Peyer's patch (tissue), 4 donors: ENCODE measurements around the gene MC2R. TPM values are rescaled to one million over a fixed set of nuclear protein-coding genes. Genes with fewer than 3 reads are reported as not detected.

ENCODE experiments used
- DNase-seq, 3 donors: peaks; one replicate each; pipeline ENCODE4 v3.0.0-alpha.2; 2017 to 2019
- H3K27ac ChIP-seq, 4 donors: fragments of 200-600 bp; sonication (generic); one replicate each; pipeline ENCODE4 v1.5.1; 2016 to 2019
- H3K27me3 ChIP-seq, 2 donors: fragments of 200-600 bp; sonication (generic); one replicate each; pipeline ENCODE4 v1.5.1; 2019
- H3K36me3 ChIP-seq, 3 donors: fragments of 200-600 bp; sonication (generic); one replicate each; pipeline ENCODE4 v1.5.1; 2016 to 2019
- H3K4me1 ChIP-seq, 4 donors: fragments of 200-600 bp; sonication (generic); one replicate each; pipeline ENCODE4 v1.5.1; 2016 to 2019
- H3K4me3 ChIP-seq, 4 donors: fragments of 200-600 bp; sonication (generic); 1 replicate in 3 of 4; 2 replicates in 1 of 4; pipeline ENCODE4 v1.5.1; 2016 to 2019; ENCODE audit warnings: mild to moderate bottlenecking in 1 of 4
- H3K9me3 ChIP-seq, 4 donors: fragments of 200-600 bp; sonication (generic); one replicate each; pipeline ENCODE4 v1.5.1; 2016 to 2019; ENCODE audit warnings: mild to moderate bottlenecking in 1 of 4
- CTCF ChIP-seq, 6 experiments: fragments of 450-650 bp in 4 of 6; fragments of 200-600 bp in 2 of 6; sonication (generic) in 1 of 6; IDR thresholded peaks; one replicate each; pipeline ENCODE4 v1.5.1; 2017 to 2019; ENCODE audit warnings: antibody characterized with exemption in 6 of 6, mild to moderate bottlenecking in 3 of 6, moderate library complexity in 1 of 6
- POLR2A ChIP-seq, 2 donors: fragments of 450-650 bp; IDR thresholded peaks; one replicate each; pipeline ENCODE4 v1.5.1; 2017; ENCODE audit warnings: antibody characterized with exemption in 2 of 2, mild to moderate bottlenecking in 2 of 2, moderate library complexity in 2 of 2
- total RNA-seq, 4 donors: library from RNA; depleted of rRNA; stranded (reverse); fragments of >200 nt; gene quantifications; one replicate each; pipeline ENCODE4 v1.1.0, GENCODE V29; 2016

The MC2R gene
- total RNA-seq, 4 donors from 2014 or later = not detected

- Histone ChIP-seq H3K4me1 (no peaks in the 10 kb centered on the region), H3K9me3 (no peaks in the 10 kb centered on the region), H3K27ac (no peak overlapping the region), H3K27me3 (no peaks in the 10 kb centered on the region), H3K36me3 (no peaks in the 10 kb centered on the region), H3K4me3 (no peak overlapping the region)
- no peak for DNase-seq
- TF ChIP-seq CTCF (IDR thresholded peaks at IDR 0.05) (no peak), POLR2A (IDR thresholded peaks at IDR 0.05) (no peak)
Measured at GRCh38 chr18:13932285-13933025, 17.1 kb upstream of the MC2R start.

- no peak overlapping the region for H3K4me3 ChIP-seq
- H3K36me3 ChIP-seq = no peaks in the 10 kb centered on the region
- no peaks in the 10 kb centered on the region for H3K27me3 ChIP-seq
- H3K27ac ChIP-seq = no peak overlapping the region
- no peaks in the 10 kb centered on the region for H3K4me1 ChIP-seq
- TF ChIP-seq CTCF (IDR thresholded peaks at IDR 0.05) = no peak
- no peak for TF ChIP-seq POLR2A (IDR thresholded peaks at IDR 0.05)
- no peak for DNase-seq
- H3K9me3 ChIP-seq = no peaks in the 10 kb centered on the region
Measured at GRCh38 chr18:13930964-13931363, 15.6 kb upstream of the MC2R start.

- H3K4me1 ChIP-seq = no peaks in the 10 kb centered on the region
- no peak for DNase-seq
- no peaks in the 10 kb centered on the region for H3K36me3 ChIP-seq
- no peaks in the 10 kb centered on the region for H3K9me3 ChIP-seq
- no peak for TF ChIP-seq CTCF (IDR thresholded peaks at IDR 0.05)
- no peak for TF ChIP-seq POLR2A (IDR thresholded peaks at IDR 0.05)
- H3K27me3 ChIP-seq = no peaks in the 10 kb centered on the region
- no peak overlapping the region for H3K27ac ChIP-seq
- no peak overlapping the region for H3K4me3 ChIP-seq
Measured at GRCh38 chr18:13923221-13923620, 7.9 kb upstream of the MC2R start.

- H3K9me3 ChIP-seq = no peaks in the 10 kb centered on the region
- no peaks in the 10 kb centered on the region for H3K4me1 ChIP-seq
- H3K27ac ChIP-seq = no peak overlapping the region
- H3K36me3 ChIP-seq = no peaks in the 10 kb centered on the region
- no peak for TF ChIP-seq POLR2A (IDR thresholded peaks at IDR 0.05)
- TF ChIP-seq CTCF (IDR thresholded peaks at IDR 0.05) = no peak
- H3K4me3 ChIP-seq = no peak overlapping the region
- no peaks in the 10 kb centered on the region for H3K27me3 ChIP-seq
- DNase-seq = no peak
Measured at GRCh38 chr18:13918898-13919297, 3.6 kb upstream of the MC2R start.

GRCh38 chr18:13917401-13917800 is 2.1 kb upstream of the MC2R start:
- Histone ChIP-seq H3K4me3 (no peak overlapping the region), H3K36me3 (no peaks in the 10 kb centered on the region), H3K9me3 (no peaks in the 10 kb centered on the region), H3K27me3 (no peaks in the 10 kb centered on the region), H3K27ac (no peak overlapping the region), H3K4me1 (no peaks in the 10 kb centered on the region)
- DNase-seq = no peak
- no peak for TF ChIP-seq CTCF (IDR thresholded peaks at IDR 0.05)
- no peak for TF ChIP-seq POLR2A (IDR thresholded peaks at IDR 0.05)
